HepG2 (cell line): ENCODE results near the gene MYH7B. TPM values are rescaled to one million over a fixed set of nuclear protein-coding genes. Genes with fewer than 3 reads are reported as not detected.

Experiments
- ATAC-seq: fragments of 200-7000 bp; cut with Tn5 transposase; 3 replicates; pipeline ENCODE4 v1.9.1; 2020; ENCODE audit warnings: mild to moderate bottlenecking, moderate library complexity
- BruUV-seq: library from RNA; stranded (reverse); fragments of 400-500 nt; replicated peaks from 2 replicates; lab custom pipeline; 2021; lab: Mats Ljungman, UMichigan
- CTCF ChIA-PET: fragments of 300-600 bp; formaldehyde crosslinking; extraction: SDS; loops from one replicate; lab custom pipeline; 2021; ENCODE audit warnings: low total read pairs, inconsistent platforms, low intra/inter-chr PET ratio; lab: Yijun Ruan, JAX
- POLR2A ChIA-PET: fragments of 350-600 bp; sonication (Branson Sonifier 250); formaldehyde crosslinking; loops from one replicate; lab custom pipeline; 2020; ENCODE audit warnings: antibody characterized with exemption, inconsistent platforms; lab: Yijun Ruan, JAX
- DNase-seq: peaks from one replicate; pipeline ENCODE4 v3.0.0-alpha.2; 2015; ENCODE audit warnings: low spot score
- FAIRE-seq: peaks from 3 replicates; lab custom pipeline; 2011; peaks lifted over from hg19 to GRCh38; lab: Jason Lieb, UNC
- H2AFZ ChIP-seq: one replicate; pipeline ENCODE4 v1.6.1; 2011; ENCODE audit warnings: low read length, inconsistent platforms
- H3K27ac ChIP-seq: fragments of 300-600 bp; 3 replicates; pipeline ENCODE4 v1.8.0; 2011; ENCODE audit warnings: mixed run types, mild to moderate bottlenecking, mixed read lengths, low read length, inconsistent platforms; ENCODE audit not compliant: insufficient read depth; ENCODE audit errors: extremely low read length
- H3K27me3 ChIP-seq, 2 experiments: fragments of 200-600 bp in 1 of 2; 2 replicates in 1 of 2; 3 replicates in 1 of 2; pipeline versions ENCODE4 v1.6.0 to v1.8.0; 2011; ENCODE audit warnings: low read length in 2 of 2, mild to moderate bottlenecking in 2 of 2, moderate library complexity in 2 of 2, inconsistent platforms in 1 of 2; ENCODE audit not compliant: insufficient read depth in 2 of 2, control insufficient read depth in 1 of 2
- H3K36me3 ChIP-seq, 2 experiments: fragments of 200-600 bp in 1 of 2; replicated peaks in 1 of 2; 2 replicates in 1 of 2; 3 replicates in 1 of 2; pipeline versions ENCODE4 v1.5.1 to v1.8.0; 2011; ENCODE audit warnings: low read length in 2 of 2, inconsistent platforms in 1 of 2; ENCODE audit not compliant: insufficient read depth in 2 of 2, control insufficient read depth in 1 of 2
- H3K4me1 ChIP-seq: 2 replicates; pipeline ENCODE4 v1.5.1; 2012; ENCODE audit warnings: low read length, inconsistent platforms; ENCODE audit not compliant: insufficient read depth
- H3K4me2 ChIP-seq: 2 replicates; pipeline ENCODE4 v1.6.0; 2011; ENCODE audit warnings: low read depth, low read length, inconsistent platforms
- H3K4me3 ChIP-seq, 3 experiments: fragments of 200-600 bp in 1 of 3; sonication (generic), shearing (Covaris generic) in 1 of 3; replicated peaks in 1 of 3; 2 replicates each; pipeline ENCODE4 v1.5.1; 2011 to 2016; ENCODE audit warnings: low read length in 3 of 3, inconsistent platforms in 2 of 3, low read depth in 2 of 3, mild to moderate bottlenecking in 2 of 3, control low read depth in 1 of 3, mixed read lengths in 1 of 3; ENCODE audit not compliant: insufficient read depth in 1 of 3
- H3K79me2 ChIP-seq: one replicate; pipeline ENCODE4 v1.6.1; 2011; ENCODE audit warnings: low read length, inconsistent platforms; ENCODE audit not compliant: insufficient read depth
- H3K9ac ChIP-seq: 2 replicates; pipeline ENCODE4 v1.6.0; 2011; ENCODE audit warnings: mild to moderate bottlenecking, low read depth, low read length, inconsistent platforms; ENCODE audit not compliant: insufficient read depth
- H3K9me3 ChIP-seq: 2 replicates; pipeline ENCODE4 v1.5.1; 2012; ENCODE audit warnings: mild to moderate bottlenecking, low read length
- H4K20me1 ChIP-seq: 2 replicates; pipeline ENCODE4 v1.6.0; 2011; ENCODE audit warnings: inconsistent platforms, mild to moderate bottlenecking, low read length, moderate library complexity; ENCODE audit not compliant: insufficient read depth
- ASH2L ChIP-seq: fragments of 300-600, 200-600 bp; sonication (generic); IDR thresholded peaks from 2 replicates; pipeline ENCODE4 v1.7.0; 2017; ENCODE audit warnings: low read depth, mild to moderate bottlenecking, moderate library complexity, mixed read lengths, low read length; ENCODE audit not compliant: insufficient read length
- CHD4 ChIP-seq: fragments of 200-600 bp; sonication (generic); IDR thresholded peaks from 2 replicates; pipeline ENCODE4 v1.7.0; 2017; ENCODE audit warnings: mild to moderate bottlenecking, low read length, borderline replicate concordance
- DNMT1 ChIP-seq: sonication (generic); formaldehyde crosslinking; IDR thresholded peaks from 2 replicates; pipeline ENCODE4 v1.5.1; 2020; ENCODE audit warnings: mild to moderate bottlenecking, missing genetic modification reagents
- HNRNPUL1 ChIP-seq: fragments of 200-400 bp; formaldehyde crosslinking; IDR thresholded peaks from 2 replicates; pipeline ENCODE4 v1.6.1; 2017; ENCODE audit warnings: low read depth, mild to moderate bottlenecking, low read length, moderate library complexity
- KLF6 ChIP-seq: IDR thresholded peaks from 2 replicates; pipeline ENCODE4 v1.8.0; 2016; ENCODE audit warnings: missing biosample characterization, missing genetic modification reagents
- KMT2A ChIP-seq: sonication (generic); formaldehyde crosslinking; IDR thresholded peaks from 2 replicates; pipeline ENCODE4 v1.4.0; 2020; ENCODE audit warnings: missing genetic modification reagents
- MBD4 ChIP-seq: IDR thresholded peaks from 2 replicates; pipeline ENCODE4 v1.6.1; 2012; ENCODE audit warnings: low read length, inconsistent platforms, borderline replicate concordance
- PRPF4 ChIP-seq: fragments of 200-400 bp; formaldehyde crosslinking; IDR thresholded peaks from 2 replicates; pipeline ENCODE4 v1.6.1; 2016; ENCODE audit warnings: low read length, low read depth; ENCODE audit not compliant: poor library complexity, severe bottlenecking
- SMAD9 ChIP-seq: sonication (generic); formaldehyde crosslinking; IDR thresholded peaks from 2 replicates; pipeline ENCODE4 v1.5.1; 2020; ENCODE audit warnings: mild to moderate bottlenecking, missing genetic modification reagents
- TBX2 ChIP-seq: sonication (generic); formaldehyde crosslinking; IDR thresholded peaks from 2 replicates; pipeline ENCODE4 v1.5.0; 2020; ENCODE audit warnings: missing genetic modification reagents, mild to moderate bottlenecking, borderline replicate concordance
- TEF ChIP-seq: sonication (generic); formaldehyde crosslinking; IDR thresholded peaks from 2 replicates; pipeline ENCODE4 v1.5.0; 2020; ENCODE audit warnings: missing genetic modification reagents
- THAP7 ChIP-seq: sonication (generic); formaldehyde crosslinking; IDR thresholded peaks from 2 replicates; pipeline ENCODE4 v1.8.1; 2023; ENCODE audit warnings: mild to moderate bottlenecking, missing genetic modification reagents
- TSC22D2 ChIP-seq: sonication (generic); formaldehyde crosslinking; IDR thresholded peaks from 2 replicates; pipeline ENCODE4 v1.5.1; 2020; ENCODE audit warnings: missing genetic modification reagents, mild to moderate bottlenecking, borderline replicate concordance
- XRCC5 ChIP-seq: fragments of 200-400 bp; formaldehyde crosslinking; optimal IDR thresholded peaks from 2 replicates; pipeline ENCODE3; 2017; ENCODE audit warnings: mild to moderate bottlenecking, low read length
- ZNF274 ChIP-seq: sonication (generic); formaldehyde crosslinking; IDR thresholded peaks from 2 replicates; pipeline ENCODE4 v1.5.1; 2020; ENCODE audit warnings: mild to moderate bottlenecking, missing genetic modification reagents
- ZNF670 ChIP-seq: sonication (generic); formaldehyde crosslinking; IDR thresholded peaks from 2 replicates; pipeline ENCODE4 v1.8.0; 2022; ENCODE audit warnings: mild to moderate bottlenecking, missing genetic modification reagents, borderline replicate concordance
- ZNF713 ChIP-seq: sonication (generic); formaldehyde crosslinking; IDR thresholded peaks from 2 replicates; pipeline ENCODE4 v1.4.0; 2020; ENCODE audit warnings: mild to moderate bottlenecking, missing genetic modification reagents
- ZNF770 ChIP-seq: sonication (generic); formaldehyde crosslinking; IDR thresholded peaks from 2 replicates; pipeline ENCODE4 v1.5.0; 2020; ENCODE audit warnings: mild to moderate bottlenecking, missing genetic modification reagents
- whole genome bisulfite sequencing: methylation state at CpG from one replicate; pipeline ENCODE4 v1.1.6; 2017; ENCODE audit warnings: low lambda C conversion rate; 5-methylcytosine and 5-hydroxymethylcytosine counted together
- in situ Hi-C: cut with HindIII; loops from 2 replicates; pipeline ENCODE4 v1.10.0; 2017; ENCODE audit warnings: low pct_unique_long_range_greater_than_20kb; ENCODE audit not compliant: extremely low pct_ligation_motif_present
- intact Hi-C: fragments of 100-400 bp; cut with micrococcal nuclease; formaldehyde crosslinking; loops from one replicate; pipeline ENCODE4 v1.10.0; 2022; ENCODE audit not compliant: unreplicated experiment
- polyA plus RNA-seq, 8 experiments: library from polyadenylated mRNA; depleted of rRNA in 3 of 8; stranded (reverse) in 7 of 8; unstranded in 1 of 8; fragments of >200 nt; fragmentation: Illumina TruSeq in 4 of 8; extraction: Trizol in 4 of 8; gene quantifications; 2 replicates each; pipeline versions ENCODE4 v1.2.1 to v1.2.3, GENCODE V29; 2011 to 2016; ENCODE audit warnings: low read depth in 4 of 8, missing spikeins in 1 of 8, mixed read lengths in 1 of 8; ENCODE audit not compliant: insufficient read depth in 1 of 8
- total RNA-seq, 5 experiments: library from RNA; depleted of rRNA; stranded (reverse); fragments of >200 nt; fragmentation: Illumina TruSeq; extraction: Trizol; gene quantifications; 2 replicates each; pipeline ENCODE4 v1.2.3, GENCODE V29; 2016; ENCODE audit warnings: low read depth in 1 of 5

Gene MYH7B
- total and polyA plus RNA-seq, 2 of the 13 experiments (the other 11 are each of a cell fraction or from before 2014, with no cell fraction given) = 0.05 to 0.20 TPM

- 0 out of 2 replicates have a peak, but pooled peaks have one; percentile 2 for TF ChIP-seq ZNF670 (CRISPR knock-in tag)
- TF ChIP-seq KLF6 (CRISPR knock-in tag) = no peak
These were observed 382 bp downstream of the MYH7B start (continued) for GRCh38 chr20:34956041-34956458.

GRCh38 chr20:34956751-34957472 lies 1.2 kb downstream of the MYH7B start:
- CTCF ChIA-PET = interaction anchor here (3.1 to 9.2 kb wide), 2 partner anchors 83 to 123 kb away, joined by 13 to 123 read pairs; partner anchors contain the start of genes ACSS2 and GGT7
- intact Hi-C loops = loop anchor here (1.0 kb wide), 1 partner anchor 83 kb away; no protein-coding TSS in a partner anchor
- no TSS peak for BruUV-seq
- Histone ChIP-seq H3K9me3 (no peaks in the 10 kb centered on the region), H3K27ac (no peak overlapping the region), H4K20me1 (no peaks in the 10 kb centered on the region), H3K9ac (peak overlapping the region; percentile 84; the same call in 1 of the 2 replicates), H3K4me1 (peaks cover 45% of the 10 kb centered on the region), H3K36me3 (no peaks in the 10 kb centered on the region), H3K79me2 (peaks cover 6% of the 10 kb centered on the region), H3K27me3 (peaks cover 0 to 10% of the 10 kb centered on the region in 2 experiments; a peak in 2 of 5 replicates), H2AFZ (peak overlapping the region; percentile 20), H3K4me3 (peak overlapping the region; percentile 74 to 83 (median 82); a peak in 5 of 6 replicates), H3K4me2 (peak overlapping the region; percentile 84)
- no peak for DNase-seq
- 63% methylated on average over 21 of the region's 21 CpGs for WGBS
- ATAC-seq = no peak; the same call in 2 of the 3 replicates
- POLR2A ChIA-PET = interaction anchor here (1.1 to 7.0 kb wide), 4 partner anchors 22 to 105 kb away, joined by 4 to 126 read pairs (median 8); partner anchors contain the start of genes ACSS2 and GGT7
- FAIRE-seq = no peak
- in situ Hi-C loops = loop anchor here (5.0 kb wide), 1 partner anchor 85 kb away; the partner anchor contains the start of gene GGT7
- TF ChIP-seq SMAD9 (CRISPR knock-in tag) (no peak), ASH2L (no peak), XRCC5 (no peak), HNRNPUL1 (no peak), DNMT1 (CRISPR knock-in tag) (no peak), KMT2A (CRISPR knock-in tag) (no peak), MBD4 (no peak), ZNF274 (CRISPR knock-in tag) (peak; percentile 64), ZNF713 (0 out of 2 replicates have a peak, but pooled peaks have one; percentile 5), CHD4 (no peak), THAP7 (CRISPR knock-in tag) (no peak), ZNF770 (CRISPR knock-in tag) (peak; percentile 82), ZNF670 (CRISPR knock-in tag) (no peak), TBX2 (CRISPR knock-in tag) (peak; percentile 27; the same call in 1 of the 2 replicates), PRPF4 (no peak), TEF (CRISPR knock-in tag) (no peak), TSC22D2 (CRISPR knock-in tag) (no peak)
